Fibroblast of pulmonary artery (primary cell): Measurements from ENCODE around the gene ACTN2.

Experiments used
- DNase-seq: peaks from one replicate; pipeline ENCODE4 v3.0.0-alpha.2; 2010; ENCODE audit warnings: low read depth
- H3K4me3 ChIP-seq: replicated peaks from 2 replicates; pipeline ENCODE4 v1.5.1; 2011; ENCODE audit warnings: low read depth, mild to moderate bottlenecking, control low read depth, low read length, moderate library complexity
- CTCF ChIP-seq: IDR thresholded peaks from 2 replicates; pipeline ENCODE4 v1.5.1; 2011; ENCODE audit warnings: mild to moderate bottlenecking, control low read depth, low read length, inconsistent platforms; ENCODE audit errors: missing control alignments

ACTN2 gene

DNA sequence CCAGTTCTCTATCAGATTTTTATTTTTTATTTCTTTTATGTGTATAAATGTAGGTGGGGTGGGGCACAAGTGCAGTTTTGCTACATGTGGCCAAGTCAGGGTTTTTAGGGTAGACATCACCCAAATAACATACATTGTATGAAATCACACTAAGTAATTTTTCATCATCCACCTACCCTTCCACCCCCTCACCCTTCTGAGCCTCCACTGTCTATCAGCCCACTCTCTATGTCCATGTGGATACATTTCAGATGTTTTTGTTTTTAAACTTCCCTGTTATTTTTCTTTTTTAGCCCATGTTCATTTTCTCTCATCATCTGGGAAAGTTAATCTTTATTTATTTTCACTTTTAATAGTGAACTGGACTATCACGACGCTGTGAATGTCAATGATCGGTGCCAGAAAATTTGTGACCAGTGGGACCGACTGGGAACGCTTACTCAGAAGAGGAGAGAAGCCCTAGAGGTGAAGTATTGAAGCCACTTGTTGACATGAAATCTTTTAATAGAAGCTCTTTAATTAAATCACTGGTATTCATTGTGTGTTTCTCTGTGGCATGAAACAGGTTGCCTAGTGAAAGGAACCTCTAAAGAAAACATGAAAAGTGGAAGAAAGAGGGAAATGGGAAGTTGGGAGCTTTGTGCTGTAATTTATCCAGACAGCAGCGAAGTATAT, 61.1 kb downstream of the ACTN2 start:
- no peak for TF ChIP-seq CTCF
- no peak overlapping the region for H3K4me3 ChIP-seq
- DNase-seq: no peak

- DNase-seq: no peak
- peak; percentile 26 for TF ChIP-seq CTCF
Measured at GRCh38 chr1:236748268-236748870, 62.1 kb downstream of the ACTN2 start.

GRCh38 chr1:236750928-236751327, 64.6 kb downstream of the ACTN2 start:
- no peak for TF ChIP-seq CTCF
- DNase-seq: no peak
- H3K4me3 ChIP-seq: no peak overlapping the region

More at GRCh38 chr1:236748268-236748870, 62.1 kb downstream of the ACTN2 start:
- no peak overlapping the region for H3K4me3 ChIP-seq

- no peak overlapping the region for H3K4me3 ChIP-seq
- TF ChIP-seq CTCF: no peak
Measured at GRCh38 chr1:236751385-236751784, 65.1 kb downstream of the ACTN2 start.

DNA sequence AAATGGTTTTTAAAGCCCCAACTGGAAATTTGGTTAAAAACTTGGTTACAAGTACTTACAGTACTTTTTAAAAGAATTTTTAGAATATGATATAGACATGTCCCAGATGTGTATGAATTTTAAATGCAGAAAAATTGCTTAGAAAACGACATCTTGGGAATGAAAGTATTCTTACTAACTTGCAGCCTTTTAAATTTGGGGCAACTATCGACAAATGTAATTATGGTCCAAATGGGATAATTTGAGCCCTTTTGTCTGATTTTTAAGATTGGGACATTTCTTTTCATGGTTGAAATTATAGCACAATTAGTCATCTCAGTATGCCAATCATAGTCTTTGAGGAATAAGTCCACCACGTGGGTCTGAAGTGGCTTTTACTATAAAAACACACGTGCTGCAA, 65.6 kb downstream of the ACTN2 start:
- no peak for DNase-seq
- TF ChIP-seq CTCF: no peak

More at GRCh38 chr1:236751385-236751784, 65.1 kb downstream of the ACTN2 start:
- no peak for DNase-seq

DNA sequence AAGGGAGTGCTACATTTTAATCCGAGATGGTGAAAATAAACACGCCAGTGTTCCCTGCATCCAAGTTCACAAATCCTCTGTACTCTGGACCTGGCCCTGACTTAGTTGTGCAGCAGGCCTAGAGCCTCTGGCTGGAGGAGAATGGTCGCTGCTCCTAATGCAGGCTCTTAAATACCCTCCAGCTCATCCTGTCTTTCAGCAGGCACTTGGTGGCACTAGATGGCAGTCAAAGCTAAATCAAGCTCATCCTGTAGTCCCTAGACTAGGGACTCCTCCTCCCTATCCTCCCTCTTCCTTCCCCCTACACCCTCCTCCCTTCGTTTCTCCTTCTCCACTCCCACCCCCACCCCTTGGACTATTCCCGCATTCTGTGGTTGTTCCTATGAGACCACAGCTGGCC, 67.2 kb downstream of the ACTN2 start:
- H3K4me3 ChIP-seq: no peak overlapping the region
- no peak for TF ChIP-seq CTCF
- DNase-seq: peak; percentile 23

More for the DNA sequence above, 65.6 kb downstream of the ACTN2 start:
- no peak overlapping the region for H3K4me3 ChIP-seq

- TF ChIP-seq CTCF: no peak
- DNase-seq: no peak
- H3K4me3 ChIP-seq: no peak overlapping the region
Measured at GRCh38 chr1:236753964-236754363, 67.7 kb downstream of the ACTN2 start.
